ENCODE data around the gene COX5A.

The COX5A gene
- total RNA-seq: 39.8 to 129 (median 91.9) reads per million in 18 experiments

DNA sequence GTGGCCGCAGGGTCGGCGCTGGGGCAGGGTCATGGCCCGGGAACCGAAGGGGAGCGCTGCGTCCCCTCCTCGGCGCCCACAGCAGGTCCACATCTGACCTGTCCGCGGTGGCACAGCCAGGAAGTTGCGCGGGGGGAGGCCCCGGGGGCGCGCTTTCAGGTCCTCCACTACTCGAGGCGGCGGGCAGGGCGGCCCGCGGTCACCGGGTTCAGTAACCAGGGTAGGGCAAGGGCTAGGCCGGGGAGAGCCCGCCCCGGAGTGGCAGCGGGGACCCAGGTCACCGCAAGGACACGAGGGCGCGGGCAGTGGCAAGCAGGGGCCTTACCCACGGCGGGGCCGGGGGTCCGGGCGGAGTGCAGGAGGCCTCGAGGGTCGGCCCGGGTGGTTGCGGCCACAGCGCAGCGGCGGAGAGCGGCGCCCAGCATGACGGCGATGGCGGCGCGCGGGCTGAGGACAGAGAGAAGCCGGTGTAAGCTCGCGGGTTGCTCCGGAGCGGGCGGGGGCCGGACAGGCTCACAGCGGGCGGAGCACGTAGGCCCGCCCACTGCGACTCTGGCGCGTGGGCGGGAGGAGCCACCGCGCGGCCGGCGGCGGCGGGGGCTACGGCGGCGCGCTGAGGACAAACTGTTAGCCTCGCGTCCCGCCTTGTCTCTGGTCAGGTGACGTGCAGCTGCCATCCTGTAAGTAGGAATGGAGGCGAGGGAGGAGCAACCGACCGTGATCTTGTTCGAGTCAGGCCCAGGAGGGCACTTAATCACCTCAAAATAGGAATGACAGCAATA is at the start of gene COX5A:
TSS of gene COX5A (minus strand) at position 484 of the 782 bp plus-strand sequence. CDS start at position 425, 59 bp downstream.
- DNase-seq: peak; percentile 97 to 99

DNA sequence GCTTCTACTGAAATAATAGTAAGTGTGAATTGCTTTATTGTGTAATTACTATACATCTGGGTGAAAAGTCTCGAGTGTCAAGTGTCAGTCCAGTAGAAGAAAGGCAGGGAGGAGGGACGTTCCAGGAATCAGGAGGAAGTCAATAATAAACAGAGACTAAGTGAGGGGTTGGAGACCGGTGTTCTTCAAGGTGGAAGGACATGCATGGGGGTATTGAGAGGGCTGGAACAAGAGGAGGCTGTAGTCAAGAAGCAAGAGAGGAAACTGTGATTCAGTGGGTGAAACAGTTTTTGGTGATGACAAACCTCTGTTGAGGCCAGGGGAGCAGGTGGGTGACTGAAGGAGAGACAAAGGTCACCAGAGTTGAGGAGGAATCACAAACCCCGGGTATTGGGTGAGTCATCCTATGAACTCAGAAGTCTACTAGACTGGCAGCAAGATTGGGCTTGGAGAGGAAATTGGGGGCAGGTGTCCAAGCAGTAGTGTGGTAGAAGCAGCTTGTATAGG is 45.9 kb upstream of the COX5A start:
- peak; percentile 72 for DNase-seq

DNA sequence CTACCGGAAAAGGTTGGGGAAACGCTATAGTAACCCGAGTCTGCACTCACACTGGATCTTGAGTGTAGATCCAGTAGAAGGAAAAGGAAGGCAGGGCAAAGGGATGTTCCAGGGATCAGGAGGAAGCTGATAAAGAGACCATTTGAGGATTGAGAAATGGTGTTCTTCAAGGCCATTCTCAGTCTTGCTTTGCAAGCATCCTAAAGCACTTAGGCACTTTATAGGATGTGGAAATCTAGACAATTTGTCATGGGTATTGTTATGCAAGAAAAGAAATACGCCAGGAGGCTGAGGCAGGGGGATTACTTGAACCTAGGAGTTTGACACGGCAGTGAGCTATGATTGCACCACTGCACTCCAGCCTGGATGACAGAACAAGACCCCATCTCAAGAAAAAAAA is 44.3 kb upstream of the COX5A start:
- DNase-seq: peak; percentile 57 to 66

DNA sequence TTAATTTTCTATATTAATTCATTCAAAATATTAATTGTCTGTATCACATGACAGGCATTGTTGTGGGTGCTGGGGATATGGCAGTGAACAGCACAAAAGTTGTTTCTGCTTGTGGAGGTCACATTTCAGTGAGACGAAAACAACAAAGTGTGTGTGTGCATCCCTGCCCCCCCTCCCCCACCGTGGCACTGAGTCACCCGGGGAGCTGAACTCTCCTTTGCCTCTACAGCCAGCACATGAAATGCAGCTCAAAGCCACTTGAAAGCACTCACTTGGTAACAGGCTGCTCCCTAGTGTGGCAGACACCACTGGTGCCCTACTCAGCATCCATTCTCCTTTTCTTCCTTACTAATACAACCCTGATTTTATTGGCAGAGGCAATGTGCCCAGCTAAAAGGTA is 40.6 kb upstream of the COX5A start:
- no peak for DNase-seq

DNA sequence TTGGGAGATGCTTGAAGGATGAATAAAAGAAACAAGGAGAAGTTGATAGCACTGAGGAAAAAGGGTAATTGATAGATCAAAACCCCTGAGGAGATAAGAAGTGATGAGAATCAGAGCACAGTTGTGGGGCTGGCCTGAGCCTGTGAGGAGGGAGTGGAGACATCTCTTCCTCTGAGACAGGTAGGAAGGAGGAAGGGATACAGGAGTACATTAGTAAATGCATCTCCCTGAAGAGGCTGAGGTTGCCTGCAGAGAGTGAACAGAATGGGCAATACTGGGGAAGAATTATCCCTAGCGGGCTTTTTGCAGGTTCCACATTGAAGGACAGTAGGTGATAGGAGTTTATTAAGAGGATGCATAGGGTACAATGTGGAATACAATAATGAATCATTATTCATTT is 40.2 kb upstream of the COX5A start:
- no peak for DNase-seq

DNA sequence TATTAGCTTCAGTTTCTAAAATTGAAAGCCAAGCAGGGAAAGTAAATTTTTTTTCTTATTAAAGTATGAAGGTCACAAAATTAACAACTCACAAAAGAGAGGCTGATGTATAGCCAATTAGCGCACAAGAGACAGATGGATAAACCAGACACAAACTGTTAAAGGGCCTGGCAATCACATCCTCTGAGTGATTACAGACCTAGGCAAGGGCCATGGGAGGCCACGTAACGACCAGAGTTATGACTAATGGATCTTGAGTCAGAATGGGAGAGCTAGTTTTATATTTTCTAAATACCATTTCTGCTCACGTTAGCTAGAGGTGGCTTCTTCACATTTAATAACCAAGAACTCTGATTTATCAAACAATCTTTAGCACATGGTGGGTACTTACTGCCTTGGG is 39.7 kb upstream of the COX5A start:
- DNase-seq: no peak

DNA sequence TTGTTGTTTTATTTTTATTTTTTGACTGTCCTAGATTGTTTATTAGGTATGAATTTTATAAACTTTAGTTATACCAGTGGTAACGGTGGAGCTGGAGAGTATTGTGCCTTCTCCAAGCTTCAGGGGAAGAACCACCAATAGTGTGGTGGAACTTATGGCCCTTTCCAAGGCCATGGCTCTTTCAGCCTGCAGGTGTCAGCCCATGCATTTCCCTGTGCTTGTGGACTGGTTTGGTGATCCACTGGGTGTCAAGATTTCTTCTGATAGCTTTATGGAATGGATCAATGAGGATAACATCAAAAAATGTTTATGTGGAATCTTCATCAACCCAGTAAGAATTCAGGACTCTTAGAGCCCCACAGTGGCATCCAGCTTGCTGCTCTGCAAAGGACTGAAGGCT is 38.3 kb upstream of the COX5A start:
- peak; percentile 19 to 31 for DNase-seq

DNA sequence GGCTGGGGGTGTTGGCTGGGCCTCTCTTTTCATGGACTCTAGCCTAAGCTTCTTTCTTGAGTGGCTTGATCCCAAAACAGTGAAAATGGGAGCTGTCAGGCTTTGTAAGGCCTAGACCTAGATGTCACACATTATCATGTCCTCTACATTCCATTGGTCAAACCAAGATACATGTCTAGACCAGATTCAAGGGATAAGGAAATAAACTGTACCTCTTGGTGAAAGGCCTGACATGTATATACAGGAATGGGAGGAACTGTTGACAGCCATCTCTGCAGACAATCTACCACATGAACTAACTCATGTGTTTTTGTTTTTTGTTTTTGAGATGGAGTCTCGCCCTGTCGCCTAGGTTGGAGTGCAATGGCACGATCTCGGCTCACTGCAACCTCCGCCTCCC is 29.8 kb upstream of the COX5A start:
- no peak for DNase-seq

DNA sequence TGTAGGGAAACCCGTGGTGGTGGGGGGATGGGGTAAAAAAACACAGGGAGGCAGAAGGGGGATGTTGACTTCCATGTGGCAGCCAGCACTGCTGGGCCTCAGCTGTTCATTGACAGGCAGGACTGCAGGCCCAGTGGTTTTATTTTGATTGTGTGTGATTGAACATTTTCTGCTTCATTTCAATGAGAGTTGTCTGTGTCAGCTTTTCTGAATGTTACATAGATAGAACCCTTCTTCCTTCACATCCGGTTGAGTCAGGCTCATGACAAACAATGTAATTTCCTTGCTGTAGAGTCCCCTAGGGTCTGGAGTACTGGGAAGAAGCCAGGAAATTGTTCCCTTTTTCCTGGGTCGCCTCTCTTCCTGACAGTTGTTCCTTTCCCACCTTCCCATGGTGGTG is 26.9 kb upstream of the COX5A start:
- DNase-seq: no peak

DNA sequence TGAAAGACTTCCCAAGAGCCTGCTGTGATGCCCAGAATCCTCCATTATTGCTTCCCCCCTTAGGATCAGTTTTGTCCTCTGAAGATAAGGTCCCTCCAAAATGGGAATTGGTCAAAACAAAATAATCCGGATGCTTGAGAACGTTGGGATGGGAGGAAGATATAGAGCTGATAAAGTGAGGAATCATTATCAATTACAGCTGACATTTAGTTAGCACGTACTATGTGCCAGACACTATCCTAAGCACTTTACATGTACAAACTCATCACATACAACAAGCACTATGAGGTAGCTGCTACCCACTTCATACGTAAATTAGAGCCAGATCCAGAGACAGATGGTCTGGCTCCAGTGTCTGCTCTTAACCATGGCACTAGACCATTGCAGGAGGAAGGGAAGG is 25.3 kb upstream of the COX5A start:
- no peak for DNase-seq

DNA sequence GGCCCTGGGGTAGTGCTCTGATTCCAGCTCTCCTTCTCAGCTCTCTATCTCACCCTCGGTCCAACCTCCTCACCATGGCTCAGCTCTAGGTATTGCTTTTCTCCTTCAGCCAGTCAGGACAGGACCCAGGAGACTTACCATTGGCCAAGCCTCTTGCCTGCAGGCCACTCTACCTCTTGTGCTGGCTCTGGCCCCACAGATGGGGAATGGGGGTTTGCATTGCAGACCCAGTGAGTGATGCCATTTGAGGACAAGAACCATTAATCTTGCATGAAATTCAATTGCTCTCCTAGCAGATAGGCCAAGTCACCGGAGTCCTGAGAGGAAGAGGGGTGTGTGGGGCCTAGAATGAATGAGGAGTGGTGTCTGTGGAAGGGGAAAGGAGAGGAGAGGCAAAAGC is 24.8 kb upstream of the COX5A start:
- no peak for DNase-seq

DNA sequence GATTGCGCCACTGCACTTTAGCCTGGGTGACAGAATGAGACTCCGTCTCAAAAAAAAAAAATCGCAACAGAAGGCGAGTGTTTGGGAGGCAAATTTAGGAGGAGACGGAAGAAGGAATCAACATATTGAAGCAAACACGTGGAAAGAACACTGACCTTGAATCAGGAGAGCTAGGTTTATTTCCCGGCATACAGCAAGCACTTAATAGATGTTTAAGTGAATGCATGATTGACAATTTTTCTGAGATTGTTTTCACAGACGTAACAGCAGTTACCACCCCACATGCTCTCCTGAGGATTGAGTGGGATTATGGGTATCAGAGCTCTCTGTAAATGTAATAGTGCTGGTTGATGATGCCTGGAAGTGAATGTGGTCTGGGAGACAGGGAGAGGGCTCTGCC is 24.3 kb upstream of the COX5A start:
- no peak for DNase-seq

DNA sequence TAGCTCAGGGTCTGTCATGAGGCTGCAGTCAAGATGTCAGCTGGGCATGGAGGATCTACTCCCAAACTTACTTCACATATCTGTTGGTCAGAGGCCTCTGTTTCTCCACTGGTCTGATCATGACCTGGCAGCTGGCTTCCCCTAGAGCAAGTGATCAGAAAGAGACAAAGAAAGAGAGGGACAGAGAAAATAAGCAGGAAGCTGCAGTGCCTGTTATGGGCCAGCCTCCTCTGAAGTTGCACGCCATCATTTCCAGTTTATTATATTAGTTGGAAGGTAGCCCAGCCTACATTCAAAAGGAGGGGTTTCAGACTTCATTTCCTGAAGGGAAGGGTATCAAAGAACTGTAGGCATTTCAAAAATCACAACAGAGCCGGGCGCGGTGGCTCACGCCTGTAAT is 23.7 kb upstream of the COX5A start:
- no peak for DNase-seq

DNA sequence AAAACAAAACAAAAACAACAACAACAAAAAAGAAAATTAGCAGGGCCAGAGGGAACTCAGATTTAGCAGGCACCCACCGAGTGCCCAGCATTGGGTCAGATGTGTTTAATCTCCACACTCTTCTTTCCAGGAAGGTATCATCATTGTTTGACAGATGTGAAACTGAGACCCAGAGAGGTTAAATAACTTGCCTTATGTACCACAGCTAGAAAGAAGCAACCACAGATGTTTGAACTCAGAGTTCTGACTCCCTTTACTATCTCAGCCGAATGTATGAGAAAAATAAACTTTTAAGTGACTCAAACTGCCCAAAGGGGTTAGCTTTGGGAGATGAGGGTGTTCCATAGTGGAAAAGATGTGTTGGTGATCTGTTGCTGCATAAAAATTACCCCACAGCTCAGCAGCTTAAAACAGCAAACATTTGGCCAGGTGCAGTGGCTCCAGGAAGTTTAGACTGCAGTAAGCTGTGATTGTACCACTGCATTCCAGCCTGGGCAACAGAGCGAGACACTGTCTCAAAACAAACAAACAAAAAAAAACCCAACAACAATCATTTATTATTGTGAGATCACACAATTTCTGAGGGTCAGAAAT is 23.2 kb upstream of the COX5A start:
- no peak for DNase-seq

DNA sequence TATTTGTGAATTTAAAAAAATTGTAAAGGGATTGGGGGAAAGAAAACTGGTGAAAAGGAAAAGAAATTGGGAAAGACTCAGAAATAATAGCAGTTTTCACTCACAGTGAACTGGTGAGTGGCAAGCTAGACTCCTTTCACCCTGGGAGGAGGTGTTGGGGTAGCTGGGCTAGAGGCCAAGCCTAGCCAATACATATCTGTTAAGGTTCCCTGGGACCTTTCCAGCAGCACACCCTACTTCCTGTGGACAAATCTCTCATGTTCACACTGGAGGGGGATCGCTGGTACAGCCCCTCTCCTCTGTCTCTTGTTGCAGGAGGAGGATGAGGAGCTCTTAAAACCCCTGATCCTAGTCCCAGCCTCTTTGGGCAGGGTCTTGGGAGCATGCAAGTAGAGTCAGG is 22.4 kb upstream of the COX5A start:
- no peak for DNase-seq

DNA sequence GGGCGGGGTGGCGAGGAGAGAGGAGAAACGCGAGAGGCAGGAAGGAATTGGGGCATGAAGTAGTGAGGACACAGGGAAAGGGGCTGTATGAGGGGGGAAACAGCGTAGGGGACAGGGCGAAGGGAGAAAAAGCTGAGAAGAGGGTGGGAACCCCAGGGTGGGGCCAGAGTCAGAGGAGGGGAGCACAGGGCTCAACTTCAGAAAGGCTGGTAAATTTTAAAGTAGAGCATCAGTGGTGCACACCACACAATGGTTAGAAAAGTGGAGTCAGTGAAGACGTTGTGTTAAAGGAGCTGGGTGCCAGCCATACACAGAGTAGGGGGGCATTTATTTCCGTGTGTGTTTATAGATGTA is 21.7 kb upstream of the COX5A start:
- DNase-seq: no peak

DNA sequence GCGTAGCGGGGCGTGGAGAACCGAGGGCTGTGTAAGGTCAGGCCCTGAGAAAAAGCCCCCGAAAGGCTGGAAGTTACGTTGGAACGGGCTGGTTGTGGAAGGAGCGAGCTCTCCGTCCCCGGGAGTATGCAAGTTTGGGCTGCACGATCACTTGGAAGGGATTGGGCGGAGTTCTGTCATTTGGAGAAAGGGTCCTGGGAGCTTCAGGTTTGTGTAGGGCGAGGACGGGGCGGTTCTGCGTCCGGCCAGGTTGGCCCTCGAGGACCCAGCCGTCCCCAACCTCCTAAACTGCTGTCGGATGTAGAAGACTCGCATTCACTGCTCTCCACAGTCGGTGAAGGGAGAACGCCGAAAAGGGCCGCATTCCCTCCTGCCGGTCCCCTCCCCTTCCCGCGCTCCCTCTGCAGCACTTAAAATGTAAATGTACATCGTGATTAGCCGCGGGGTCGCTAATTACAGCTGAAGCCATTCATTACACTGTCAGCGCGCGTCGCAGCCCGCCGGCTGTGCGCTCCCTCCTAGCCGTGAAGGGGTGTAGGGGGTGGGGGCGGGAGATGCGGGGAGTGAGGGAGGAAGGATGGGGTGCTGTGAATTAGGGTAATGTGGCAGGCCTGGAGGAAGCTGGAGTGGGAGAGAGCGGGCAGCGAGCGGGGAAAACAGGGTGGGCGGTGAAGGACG is 21.2 kb upstream of the COX5A start:
- no peak for DNase-seq

DNA sequence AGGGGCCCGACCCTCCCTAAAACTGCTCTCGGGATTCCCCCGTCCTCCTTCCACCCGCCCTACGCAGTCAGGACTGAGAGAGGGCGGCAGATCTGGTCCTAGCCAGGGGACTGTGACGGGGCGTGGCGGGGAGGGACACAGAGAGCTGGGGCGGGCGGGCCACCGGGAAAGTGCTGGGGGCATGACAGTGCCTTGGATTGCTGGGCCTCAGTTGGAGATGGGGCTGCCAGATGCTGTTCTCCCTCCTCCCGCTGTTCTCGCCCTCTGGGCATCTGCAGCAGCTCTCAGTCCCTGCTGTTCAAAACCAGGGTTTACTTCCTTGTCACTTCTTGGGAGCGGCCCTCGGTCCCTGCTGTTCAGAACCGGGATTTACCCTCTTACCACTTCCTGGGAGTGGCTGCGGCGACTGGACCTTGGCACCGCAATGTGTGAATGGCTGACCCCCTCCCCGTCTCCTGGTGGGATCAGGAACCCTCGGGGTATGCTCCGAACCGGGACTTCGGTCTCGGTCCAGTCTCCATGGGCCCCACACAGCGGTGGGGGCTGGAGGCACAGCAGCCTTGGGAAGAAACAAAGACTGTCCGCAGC is 20.5 kb upstream of the COX5A start:
- peak; percentile 50 to 56 for DNase-seq

DNA sequence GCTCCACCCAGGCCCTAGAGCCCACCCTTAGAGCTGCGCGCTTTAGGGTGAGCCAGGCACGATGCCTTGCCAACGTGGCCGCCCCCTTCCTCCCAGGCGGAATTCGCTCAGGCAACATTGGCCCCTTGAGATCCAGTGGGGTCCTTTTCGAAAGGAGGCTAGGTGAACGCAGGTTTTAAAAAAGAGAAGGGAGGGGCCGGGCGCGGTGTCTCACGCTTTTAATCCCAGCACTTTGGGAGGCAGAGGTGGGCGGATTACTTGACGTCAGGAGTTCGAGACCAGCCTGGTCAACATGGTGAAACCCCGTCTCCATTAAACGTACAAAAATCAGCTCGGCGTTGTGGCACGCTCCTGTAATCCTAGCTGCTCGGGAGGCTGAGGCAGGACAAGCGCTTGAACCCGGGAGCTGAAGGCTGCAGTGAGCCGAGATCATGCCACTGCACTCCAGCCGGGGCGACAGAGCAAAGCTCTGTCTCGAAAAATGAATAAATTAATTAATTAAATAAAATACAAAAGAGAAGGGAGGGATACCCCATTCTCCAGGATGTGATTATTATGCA is 19.7 kb upstream of the COX5A start:
- DNase-seq: no peak

DNA sequence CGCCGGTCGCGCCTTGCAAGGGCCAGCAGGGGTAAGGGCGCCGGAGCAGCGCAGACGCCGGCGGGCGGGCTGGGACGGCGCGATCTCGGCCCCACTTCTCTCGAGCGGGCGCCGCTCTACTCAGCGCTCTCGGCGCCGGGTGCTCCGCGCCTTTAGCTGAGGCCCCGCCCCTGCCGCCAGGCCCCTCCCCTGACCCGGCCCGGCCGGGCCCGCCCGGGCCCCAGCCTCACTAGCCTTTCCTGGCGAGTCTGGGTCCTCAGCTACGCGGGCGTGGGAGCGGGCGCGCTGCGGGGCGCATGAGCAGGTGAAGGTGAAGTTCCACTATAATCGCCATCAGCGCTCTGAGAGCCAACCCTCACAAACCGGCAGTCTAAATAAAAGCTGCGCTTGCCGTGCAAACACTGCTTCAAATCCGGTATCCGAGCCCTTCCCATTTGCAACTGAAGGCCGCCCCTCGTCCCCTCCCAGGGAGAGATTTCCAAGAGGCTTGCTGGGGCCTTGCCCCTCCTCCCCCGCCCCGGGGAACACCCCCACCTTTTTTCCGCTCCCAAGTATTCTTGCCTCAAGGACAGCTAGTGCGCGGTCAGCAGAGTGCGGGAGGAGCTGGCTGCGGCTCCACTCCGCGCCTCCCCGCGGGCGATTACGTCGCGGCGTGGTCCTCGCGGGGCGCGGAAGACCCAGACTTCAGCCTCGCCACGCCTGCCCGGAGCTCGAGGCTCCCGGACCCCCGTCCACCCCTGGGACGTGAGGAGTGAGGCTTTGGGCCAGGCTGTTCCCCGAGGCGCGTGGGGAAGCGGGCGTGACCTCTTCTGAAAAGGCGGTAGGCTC is 19.0 kb upstream of the COX5A start, which contains the start of gene RPP25:
TSS of gene RPP25 (minus strand) at position 125 of the 828 bp plus-strand sequence. CDS start 189 bp downstream, outside the sequence.
- peak; percentile 57 to 68 for DNase-seq

DNA sequence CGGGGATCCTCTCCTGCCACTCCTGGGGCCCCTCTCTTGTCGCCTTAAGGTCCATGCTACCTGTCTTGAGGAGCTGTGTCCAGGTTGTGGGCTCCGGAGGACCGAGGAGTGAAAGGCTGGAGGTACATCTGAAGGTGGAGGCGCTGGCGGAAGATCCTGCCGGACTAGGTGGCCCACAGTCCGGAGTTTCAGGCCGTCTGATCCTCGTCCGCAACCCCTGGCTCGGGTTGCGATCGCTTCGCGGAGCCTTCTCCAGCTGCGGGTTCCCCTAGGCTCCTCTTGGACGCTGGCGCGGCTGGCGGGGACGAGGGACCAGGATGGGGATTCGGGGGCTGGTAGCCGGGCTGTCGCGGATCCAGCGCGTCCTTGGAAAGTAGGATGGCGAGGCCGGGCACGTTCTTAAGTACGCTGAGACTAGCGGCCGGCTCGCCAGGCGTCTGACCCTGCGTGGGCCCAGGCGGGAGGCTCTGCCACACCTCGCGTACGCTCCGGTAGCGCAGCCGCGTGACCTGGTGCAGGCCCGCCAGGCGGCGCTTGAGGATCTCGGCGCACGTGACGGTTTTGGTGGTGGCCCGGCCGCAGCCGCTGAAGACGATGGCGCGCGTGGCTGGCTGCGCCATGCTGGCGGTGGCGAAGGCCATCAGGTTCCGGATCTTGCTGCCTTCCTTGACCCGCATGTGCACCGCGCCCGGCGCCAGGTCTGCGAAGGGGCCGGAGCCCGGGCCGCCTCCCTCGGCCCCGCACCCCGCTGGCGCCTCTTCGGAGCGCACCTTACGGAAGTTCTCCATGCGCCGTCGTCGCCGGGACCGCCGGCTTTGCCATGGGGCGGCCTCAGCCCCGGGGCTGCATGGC is 18.1 kb upstream of the COX5A start:
- peak; percentile 65 to 72 for DNase-seq

Data from inflammatory macrophage (primary cell).